H1 (cell line): ENCODE measurements around the gene KCNH8. TPM values are rescaled to one million over a fixed set of nuclear protein-coding genes. Genes with fewer than 3 reads are reported as not detected.

ENCODE experiments used
- CBX8 ChIP-seq: fragments of 300-800, 300-1000 bp; sonication (generic); IDR thresholded peaks from 2 replicates; pipeline ENCODE4 v1.7.1; 2016; ENCODE audit warnings: low read depth, low read length, borderline replicate concordance
- CTCF ChIP-seq, 3 experiments: IDR thresholded peaks; 1 replicate in 2 of 3; 2 replicates in 1 of 3; pipeline versions ENCODE4 v1.5.1 to v1.6.1; 2011; ENCODE audit warnings: low read length in 3 of 3, mild to moderate bottlenecking in 3 of 3, inconsistent platforms in 2 of 3, low read depth in 1 of 3, moderate library complexity in 1 of 3; ENCODE audit not compliant: insufficient read depth in 1 of 3; ENCODE audit errors: control extremely low read depth in 1 of 3
- JUN ChIP-seq: IDR thresholded peaks from 2 replicates; pipeline ENCODE4 v1.6.1; 2011; ENCODE audit warnings: low read depth, mild to moderate bottlenecking, improper control_type of control experiment, low read length
- POLR2A ChIP-seq, 2 experiments: IDR thresholded peaks; 1 replicate in 1 of 2; 2 replicates in 1 of 2; pipeline ENCODE4 v1.6.1; 2011; ENCODE audit warnings: low read depth in 2 of 2, low read length in 2 of 2, mild to moderate bottlenecking in 2 of 2; ENCODE audit errors: control extremely low read depth in 1 of 2
- SAP30 ChIP-seq: fragments of 300-600 bp; sonication (generic); IDR thresholded peaks from 2 replicates; pipeline ENCODE4 v1.7.1; 2012; ENCODE audit warnings: low read length, moderate library complexity, mild to moderate bottlenecking, inconsistent platforms; ENCODE audit not compliant: insufficient read depth, insufficient replicate concordance
- TAF7 ChIP-seq: optimal IDR thresholded peaks from 2 replicates; pipeline ENCODE3; 2011; ENCODE audit warnings: low read depth, mild to moderate bottlenecking, inconsistent platforms, low read length, moderate library complexity, borderline replicate concordance
- USF2 ChIP-seq: IDR thresholded peaks from 2 replicates; pipeline ENCODE4 v1.6.1; 2011; ENCODE audit warnings: low read length, improper control_type of control experiment
- polyA plus RNA-seq, 7 experiments: library from polyadenylated mRNA; depleted of rRNA in 3 of 7; stranded (reverse) in 5 of 7; unstranded in 2 of 7; fragments of >200 nt in 5 of 7; fragments of 200-250 nt in 2 of 7; gene quantifications; 1 replicate in 5 of 7; 2 replicates in 1 of 7; 4 replicates in 1 of 7; pipeline versions ENCODE4 v1.2.1 to v1.2.3, GENCODE V29; 2011 to 2013; ENCODE audit warnings: missing spikeins in 2 of 7, mixed read lengths in 2 of 7
- total RNA-seq: library from RNA; stranded (reverse); fragmentation: NEBNext Ultra II Directional; extraction: Animal tissue kit (Norgen Biotek cat#: 25700); gene quantifications from 2 replicates; pipeline ENCODE4 v1.2.1, GENCODE V29; 2021

Gene KCNH8
- total and polyA plus RNA-seq, 2 of the 8 experiments (the other 6 are each of a cell fraction or from before 2014, with no cell fraction given): 2.2 to 2.4 TPM

- TF ChIP-seq USF2 (no peak), CBX8 (no peak), SAP30 (no peak), POLR2A (IDR thresholded peaks at IDR 0.05; ENCODE audit: control extremely low read depth in 1 of 2, low read depth in 2 of 2, low read length in 2 of 2) (no peak), JUN (no peak), CTCF (IDR thresholded peaks at IDR 0.05; ENCODE audit: control extremely low read depth in 1 of 3, insufficient read depth in 1 of 3, low read depth in 1 of 3, low read length in 3 of 3) (no peak), TAF7 (no peak)
Observed at GRCh38 chr3:19264424-19264823, 116.1 kb downstream of the KCNH8 start (continued).
